ENCODE measurements around the gene TLCD3A. TPM values are rescaled to one million over a fixed set of nuclear protein-coding genes. Genes with fewer than 3 reads are reported as not detected.

Gene TLCD3A
- total and polyA plus RNA-seq, 10 of the 15 experiments (the other 5 are each of a cell fraction or from before 2014, with no cell fraction given): 2.9 to 29.7 (median 17.8) TPM

- Histone ChIP-seq H3K27ac (ENCODE audit: control insufficient read depth, insufficient read depth) (no peak overlapping the region), H3K4me2 (ENCODE audit: control insufficient read depth, insufficient read depth) (no peak overlapping the region), H4K20me1 (ENCODE audit: control insufficient read depth, insufficient read depth) (no peaks in the 10 kb centered on the region), H3K36me3 (ENCODE audit: control insufficient read depth in 2 of 2, insufficient read depth in 2 of 2, low read length in 1 of 2) (peaks cover 2 to 16% of the 10 kb centered on the region in 2 experiments; a peak in 3 of 4 replicates), H3K4me1 (ENCODE audit: control insufficient read depth, insufficient read depth, low read length) (no peaks in the 10 kb centered on the region), H2AFZ (ENCODE audit: control insufficient read depth, low read depth, low read length) (no peak overlapping the region), H3K9ac (ENCODE audit: control insufficient read depth, insufficient read depth, low read length) (no peak overlapping the region), H3K27me3 (replicated peaks in 1 of 2; ENCODE audit: control insufficient read depth in 2 of 2, insufficient read depth in 2 of 2, low read length in 1 of 2) (no peaks in the 10 kb centered on the region), H3K79me2 (ENCODE audit: control insufficient read depth, insufficient read depth, low read length) (no peaks in the 10 kb centered on the region), H3K4me3 (no peak overlapping the region), H3K9me3 (replicated peaks; ENCODE audit: control insufficient read depth, insufficient read depth, low read length) (no peaks in the 10 kb centered on the region)
- CTCF ChIA-PET: interaction anchor here (1.1 to 9.6 kb wide), 5 partner anchors 8 to 292 kb away, joined by 3 to 210 read pairs (median 3); partner anchors contain the start of gene VPS53
- SMC1A ChIA-PET (ENCODE audit: uncharacterized antibody, unreplicated experiment): interaction anchor here (6.4 kb wide), 1 partner anchor 292 kb away, joined by 99 read pairs; a partner anchor contains a TSS
- TF ChIP-seq SMAD1 (IDR thresholded peaks at IDR 0.05; ENCODE audit: low read depth, partially characterized antibody) (no peak), POLR2AphosphoS5 (IDR thresholded peaks at IDR 0.05; ENCODE audit: low read length) (no peak), SREBF1 (IDR thresholded peaks at IDR 0.05; ENCODE audit: low read length) (no peak), SRF (IDR thresholded peaks at IDR 0.05; ENCODE audit: low read depth in 2 of 2, low read length in 2 of 2) (no peak), IRF4 (IDR thresholded peaks at IDR 0.05; ENCODE audit: low read depth, low read length) (no peak), ZNF217 (IDR thresholded peaks at IDR 0.05) (no peak), E4F1 (IDR thresholded peaks at IDR 0.05; ENCODE audit: borderline replicate concordance, partially characterized antibody) (no peak), SMARCA5 (IDR thresholded peaks at IDR 0.05) (no peak)
- no peak for FAIRE-seq
- no TSS peak for BruUV-seq (replicated peaks)
- RAD21 ChIA-PET (ENCODE audit: unreplicated experiment): interaction anchor here (0.9 to 9.9 kb wide), 2 partner anchors 10 to 291 kb away, joined by 8 to 104 read pairs; no protein-coding TSS in a partner anchor
- intact Hi-C loops (cut with micrococcal nuclease; ENCODE audit: unreplicated experiment) (loop anchor here (5.0 kb wide), 1 partner anchor 541 kb away; no protein-coding TSS in a partner anchor), in situ Hi-C loops (cut with MboI) (loop anchor here (5.0 kb wide), 1 partner anchor 291 kb away; a partner anchor contains a TSS)
- no peak for ATAC-seq
- WGBS (ENCODE audit: insufficient coverage, insufficient replicate concordance, low lambda C conversion rate, missing lambda C conversion rate): 89% methylated on average over 12 of the region's 12 CpGs
- DNase-seq (ENCODE audit: low read depth, low spot score): no peak
- POLR2A ChIA-PET: interaction anchor here (0.7 kb wide), 1 partner anchor 52 kb away, joined by 3 read pairs; no protein-coding TSS in a partner anchor
These were observed 29.1 kb upstream of the TLCD3A start for GRCh38 chr17:703081-703875.
